ENCODE results near the gene SHISA5.
"Not testable (repeated sequence)": the region's sequence is repeated elsewhere in the genome, so short reads cannot be mapped to it uniquely, and the experiment has no call there.

The SHISA5 gene, protein sequence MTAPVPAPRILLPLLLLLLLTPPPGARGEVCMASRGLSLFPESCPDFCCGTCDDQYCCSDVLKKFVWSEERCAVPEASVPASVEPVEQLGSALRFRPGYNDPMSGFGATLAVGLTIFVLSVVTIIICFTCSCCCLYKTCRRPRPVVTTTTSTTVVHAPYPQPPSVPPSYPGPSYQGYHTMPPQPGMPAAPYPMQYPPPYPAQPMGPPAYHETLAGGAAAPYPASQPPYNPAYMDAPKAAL

DNA sequence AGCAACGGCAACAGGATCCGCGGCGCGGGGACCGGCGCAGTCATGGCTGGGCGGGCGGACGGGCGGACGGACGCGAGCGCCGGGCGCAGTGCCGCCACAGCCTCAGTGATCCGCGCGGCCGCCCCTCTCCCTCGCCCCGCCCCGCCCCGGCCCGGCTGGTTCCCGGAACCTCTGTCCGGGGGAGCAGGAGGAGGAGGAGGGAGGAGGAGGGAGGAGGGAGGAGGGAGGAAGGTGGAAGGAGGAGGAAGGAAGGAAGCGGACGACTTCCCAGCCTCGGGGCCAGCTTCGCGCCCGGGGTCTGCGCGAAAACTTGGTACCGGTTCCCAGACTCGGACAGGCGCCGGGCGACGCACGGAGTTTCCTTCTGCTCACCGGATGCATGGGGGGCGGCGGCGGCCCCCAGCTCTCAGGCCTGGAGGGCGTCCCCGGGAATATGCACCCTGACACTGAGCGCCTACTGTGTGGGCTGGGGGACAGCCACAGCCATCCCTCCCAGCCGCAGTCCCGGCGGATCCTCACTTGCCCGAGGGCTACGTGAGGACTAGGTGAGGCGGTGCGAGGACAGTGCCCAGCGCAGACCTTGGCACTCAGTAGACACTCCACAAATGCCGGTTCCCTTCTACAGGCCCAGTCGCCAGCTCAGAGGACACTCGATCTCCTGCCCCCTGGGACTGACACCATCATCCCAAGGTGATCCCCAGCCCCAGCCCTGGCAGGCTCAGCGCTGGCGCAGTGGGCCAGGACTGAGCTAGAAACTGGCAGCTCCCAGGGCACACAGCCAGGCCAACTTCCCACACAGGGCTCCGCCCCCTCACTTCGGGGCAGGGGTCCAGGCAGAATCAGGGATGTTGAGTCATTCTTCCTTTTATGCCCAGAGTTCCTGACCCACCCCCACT lies at the start of gene SHISA5:
TSS of gene SHISA5 (minus strand) at position 124 of the 896 bp plus-strand sequence. CDS start at position 44, 80 bp downstream.
- peak; percentile 67 to 82 (median 67) for DNase-seq

GRCh38 chr3:48553361-48553760 lies 49.4 kb upstream of the SHISA5 start:
- no peak for DNase-seq

- DNase-seq: no peak
Measured at GRCh38 chr3:48552111-48552951, 48.4 kb upstream of the SHISA5 start.

- not testable (repeated sequence) for DNase-seq
Measured at GRCh38 chr3:48551651-48552050, 47.7 kb upstream of the SHISA5 start.

GRCh38 chr3:48548729-48549705 lies 45.0 kb upstream of the SHISA5 start:
- peak; percentile 92 to 95 (median 94) for DNase-seq

DNA sequence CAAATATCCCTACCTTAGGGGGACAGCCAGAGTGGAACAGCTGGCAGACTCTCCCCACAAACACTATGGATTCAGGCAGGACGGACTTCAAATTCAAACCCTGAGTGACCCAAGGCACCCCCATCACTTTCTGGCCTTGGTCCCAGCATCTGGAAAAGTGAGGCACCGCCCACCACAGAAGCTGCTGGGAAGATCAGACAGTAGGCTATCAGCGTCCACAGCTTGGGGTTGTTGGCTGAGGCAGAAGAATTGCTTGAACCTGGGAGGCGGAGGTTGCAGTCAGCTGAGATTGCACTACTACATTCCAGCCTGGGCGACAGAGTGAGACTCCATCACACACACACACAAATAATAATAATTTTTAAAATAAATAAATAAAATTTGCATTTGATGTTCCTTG lies 44.2 kb upstream of the SHISA5 start:
- no peak for DNase-seq

DNA sequence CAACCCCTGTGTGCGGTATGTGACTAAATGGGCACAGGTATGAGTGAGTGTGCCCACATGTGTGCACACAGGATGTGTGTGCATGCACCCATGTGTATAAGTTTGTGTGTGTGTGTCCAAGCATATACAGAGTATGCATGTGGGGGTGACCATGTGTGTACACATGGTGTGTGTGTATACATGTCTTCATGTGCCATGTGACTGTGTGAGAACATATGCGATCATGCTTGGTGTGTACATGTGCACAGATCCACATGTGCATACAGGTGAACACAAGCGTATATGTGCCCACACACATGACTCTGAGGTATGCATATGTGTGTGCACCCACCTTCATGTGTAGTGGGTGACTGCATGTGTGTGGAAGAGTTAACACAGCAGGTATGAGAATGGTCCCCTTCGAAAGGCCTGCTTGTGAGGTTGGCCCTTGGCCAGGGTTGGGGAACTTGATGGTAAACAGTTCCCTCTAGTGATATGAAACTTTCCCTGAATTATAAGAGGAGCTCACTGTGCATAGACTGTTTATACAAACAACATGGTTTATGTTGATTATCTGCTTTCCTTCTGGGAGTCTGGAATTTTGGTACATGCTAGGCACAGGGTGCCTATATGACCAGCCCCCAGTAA lies 42.3 kb upstream of the SHISA5 start:
- DNase-seq: peak in 1 of 3 donors; percentile 36

DNA sequence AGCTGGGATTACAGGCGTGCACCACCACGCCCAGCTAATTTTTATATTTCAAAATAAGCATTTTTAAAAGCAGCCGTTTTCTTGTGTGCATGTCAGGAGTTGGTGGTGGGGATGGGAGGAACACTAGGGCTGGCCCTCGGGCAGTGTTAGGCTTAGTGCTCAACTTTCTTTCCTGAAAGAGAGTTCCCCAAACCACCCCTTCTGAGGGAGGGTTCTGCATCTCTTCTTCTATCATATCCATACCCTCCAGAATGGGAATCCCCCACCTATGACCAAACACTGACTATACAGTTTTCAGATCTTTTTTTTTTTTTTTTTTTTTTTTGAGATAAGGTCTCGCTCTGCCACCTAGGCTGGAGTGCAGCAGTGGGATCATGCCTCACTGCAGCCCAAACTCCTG lies 40.2 kb upstream of the SHISA5 start:
- peak; percentile 56 to 81 (median 73) for DNase-seq

- peak; percentile 77 to 87 (median 86) for DNase-seq
Measured at GRCh38 chr3:48543271-48543866, 39.4 kb upstream of the SHISA5 start.

DNA sequence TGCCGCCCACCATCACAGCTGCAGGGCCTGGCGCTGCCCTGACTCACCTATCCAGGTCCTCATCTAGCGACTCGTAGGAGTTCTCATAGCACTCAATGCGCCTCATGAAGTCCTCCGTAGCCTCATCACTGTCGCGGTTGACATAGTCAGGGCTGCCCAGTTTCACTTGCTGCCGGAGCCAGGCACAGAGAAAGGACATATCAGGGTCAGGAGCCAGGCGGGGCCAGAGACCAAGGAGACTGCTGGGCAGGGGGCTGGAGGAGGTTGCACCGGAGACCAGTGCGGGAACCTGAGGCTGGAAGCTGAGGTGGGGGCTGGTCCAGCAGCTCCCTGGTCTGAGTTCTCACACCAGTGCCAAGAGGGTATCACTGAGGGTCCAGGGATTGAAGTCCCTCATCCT lies 34.5 kb upstream of the SHISA5 start:
- DNase-seq: no peak

DNA sequence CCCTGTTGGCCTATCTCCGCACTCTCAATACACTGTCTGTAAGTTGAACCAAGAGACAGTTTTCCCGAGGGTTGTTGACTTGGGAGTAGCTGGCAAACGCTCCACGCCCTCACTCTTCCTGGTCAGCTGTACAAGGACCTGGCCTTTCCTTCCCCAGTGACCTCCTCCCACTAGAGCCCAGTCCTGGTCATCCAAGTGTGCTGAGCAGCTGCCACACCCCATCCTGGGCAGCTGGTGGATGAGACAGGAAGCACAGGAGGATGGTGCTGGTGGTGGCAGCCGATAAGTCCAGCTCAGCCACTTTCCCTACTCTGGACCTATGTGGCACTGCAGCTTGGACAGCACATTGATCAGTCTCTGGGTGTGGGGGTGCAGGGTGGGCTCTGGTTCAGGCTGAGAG lies 32.8 kb upstream of the SHISA5 start:
- no peak for DNase-seq

- no peak for DNase-seq
Measured at GRCh38 chr3:48536116-48536515, 32.1 kb upstream of the SHISA5 start.

- DNase-seq: no peak
Measured at GRCh38 chr3:48535578-48535977, 31.6 kb upstream of the SHISA5 start.

- no peak for DNase-seq
Measured at GRCh38 chr3:48532977-48533337, 29.0 kb upstream of the SHISA5 start.

GRCh38 chr3:48532271-48532976 lies 28.4 kb upstream of the SHISA5 start:
- peak; percentile 37 to 54 (median 46) for DNase-seq

GRCh38 chr3:48530701-48531100 lies 26.7 kb upstream of the SHISA5 start:
- not testable (repeated sequence) for DNase-seq

DNA sequence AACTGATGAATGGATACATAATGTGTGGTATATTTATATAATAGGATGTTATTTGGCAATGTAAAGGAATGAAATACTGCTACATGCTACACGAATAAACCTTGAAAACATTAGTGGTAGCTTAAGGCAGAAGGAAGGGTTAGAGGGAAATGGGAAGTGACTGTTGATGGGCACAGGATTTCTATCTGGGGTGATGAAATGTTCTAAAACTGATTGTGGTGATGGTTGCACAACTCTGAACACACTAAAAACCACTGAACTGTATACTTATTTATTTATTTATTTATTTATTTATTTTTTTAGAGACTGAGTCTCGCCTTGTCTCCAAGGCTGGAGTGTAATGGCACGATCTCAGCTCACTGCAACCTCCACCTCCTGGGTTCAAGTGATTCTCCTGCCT lies 24.8 kb upstream of the SHISA5 start:
- peak; percentile 53 to 64 (median 63) for DNase-seq

DNA sequence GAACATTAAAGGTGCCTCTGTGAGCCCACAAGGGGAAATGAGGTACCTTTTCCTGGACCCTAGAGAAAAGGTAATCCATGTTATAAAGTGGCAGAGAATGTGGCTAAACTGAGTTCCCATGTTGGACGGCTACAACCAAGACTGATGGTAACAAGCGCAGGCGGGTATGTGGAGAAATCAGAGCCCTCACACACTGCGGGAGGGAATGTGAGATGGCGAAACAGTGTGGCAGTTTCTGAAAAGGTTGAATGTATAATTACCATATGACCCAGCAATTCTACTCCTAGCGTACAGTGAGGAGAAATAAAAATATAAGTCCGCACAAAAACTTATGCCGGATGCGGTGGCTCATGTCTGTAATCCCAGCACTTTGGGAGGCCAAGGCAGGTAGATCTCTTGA lies 24.1 kb upstream of the SHISA5 start:
- peak; percentile 39 to 54 (median 50) for DNase-seq

GRCh38 chr3:48524970-48525369 lies 21.0 kb upstream of the SHISA5 start:
- DNase-seq: no peak

DNA sequence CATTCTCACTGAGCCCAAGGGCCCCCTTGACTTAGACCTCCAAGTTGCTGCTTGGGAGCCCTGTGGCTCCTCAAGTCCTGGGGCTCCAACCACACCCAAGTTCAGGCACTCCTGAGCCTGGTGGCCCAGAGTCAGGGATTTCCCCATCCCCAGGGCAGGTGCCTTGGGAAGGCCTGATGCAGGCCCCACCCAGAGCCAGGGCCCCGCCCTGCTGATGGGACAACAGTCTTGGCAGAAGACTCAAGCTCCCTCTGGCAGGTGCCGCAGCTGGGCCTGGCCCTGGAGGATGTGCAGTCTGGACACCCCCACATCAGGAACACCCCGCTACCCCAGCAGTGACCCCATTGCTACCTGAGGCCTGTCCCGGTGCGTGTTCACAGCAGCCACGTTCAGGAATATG lies 17.7 kb upstream of the SHISA5 start:
- no peak for DNase-seq

All from suppressor macrophage treated with lipopolysaccharide for 1 hour (primary cell).